Kidney capillary endothelial cell (primary cell): ENCODE results near the gene ZFAND3.
"Not testable (repeated sequence)": the region's sequence is repeated elsewhere in the genome, so short reads cannot be mapped to it uniquely, and the experiment has no call there.

Experiments used
- DNase-seq: peaks from one replicate; pipeline ENCODE4 v3.0.0-alpha.2; 2018; ENCODE audit warnings: low spot score

Gene ZFAND3

GRCh38 chr6:37936906-37937305 is 117.4 kb downstream of the ZFAND3 start:
- DNase-seq = no peak

GRCh38 chr6:37938909-37939308 is 119.4 kb downstream of the ZFAND3 start:
- DNase-seq = no peak

- no peak for DNase-seq
These were observed 120.7 kb downstream of the ZFAND3 start for GRCh38 chr6:37940074-37940847.

- no peak for DNase-seq
These were observed 122.3 kb downstream of the ZFAND3 start for GRCh38 chr6:37941871-37942270.

- no peak for DNase-seq
These were observed 123.3 kb downstream of the ZFAND3 start for GRCh38 chr6:37942606-37943376.

DNA sequence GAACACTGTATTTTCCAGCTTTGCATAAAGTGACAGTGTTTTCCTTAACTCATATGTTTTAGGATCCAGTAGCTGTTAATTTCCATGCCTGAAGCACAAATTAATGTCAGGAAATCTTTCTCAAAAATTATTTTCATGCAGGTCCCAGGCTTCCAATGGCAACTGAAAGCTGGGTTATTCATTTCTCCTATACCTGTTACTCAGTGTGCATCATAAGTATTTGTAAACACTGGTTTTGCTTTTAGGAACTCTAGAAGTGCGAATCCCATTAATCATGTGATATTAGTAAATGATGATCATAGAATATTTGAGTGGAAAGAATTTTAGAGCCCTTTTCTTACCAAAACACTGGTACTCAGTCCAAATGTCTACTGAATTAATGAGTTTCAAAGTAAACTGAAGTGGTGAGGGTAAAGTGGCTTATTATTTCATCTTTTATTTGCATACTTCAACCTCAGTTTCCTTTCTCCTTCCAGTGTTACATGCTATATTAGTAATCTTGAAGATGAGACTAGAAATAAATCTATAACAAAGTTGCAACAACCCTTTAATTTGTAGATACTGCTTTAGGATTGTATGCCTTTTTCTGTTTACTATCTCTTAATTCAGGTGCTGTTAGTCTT is 124.0 kb downstream of the ZFAND3 start:
- no peak for DNase-seq

GRCh38 chr6:37946057-37946456 is 126.5 kb downstream of the ZFAND3 start:
- no peak for DNase-seq

DNA sequence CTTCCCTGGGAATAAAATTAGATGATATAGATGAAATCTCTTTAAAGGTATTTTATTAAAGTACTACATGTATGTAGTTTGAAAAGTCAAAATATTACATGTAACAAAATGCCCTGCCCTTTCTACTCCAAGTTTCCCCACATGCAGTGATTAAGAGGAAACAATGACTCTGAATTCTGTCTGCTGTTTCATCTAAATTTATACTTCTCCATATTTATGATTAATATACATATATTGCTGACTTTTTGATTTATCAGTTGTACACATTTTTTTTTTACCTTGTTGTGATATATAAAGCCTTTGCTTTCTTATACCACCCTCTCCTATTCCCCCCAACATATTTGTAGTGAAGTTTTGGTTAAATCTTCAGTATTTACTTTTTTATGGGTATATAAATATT is 127.9 kb downstream of the ZFAND3 start:
- DNase-seq = no peak

DNA sequence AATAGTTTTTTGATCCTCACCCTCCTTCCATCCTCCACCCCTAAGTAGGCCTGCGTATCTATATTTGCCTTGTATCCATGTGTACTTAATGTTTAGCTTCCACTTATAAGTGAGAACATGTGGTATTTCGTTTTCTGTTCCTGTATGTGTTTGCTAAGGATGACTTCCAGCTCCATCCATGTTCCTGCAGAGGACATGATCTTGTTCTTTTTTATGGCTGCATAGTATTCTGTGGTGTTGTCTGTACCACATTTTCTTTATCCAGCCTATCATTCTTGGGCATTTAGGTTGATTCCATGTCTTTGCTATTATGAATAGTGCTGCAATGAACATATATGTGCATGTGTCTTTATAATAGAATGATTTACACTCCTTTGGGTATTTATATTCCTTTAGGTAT is 129.1 kb downstream of the ZFAND3 start:
- DNase-seq = not testable (repeated sequence)

DNA sequence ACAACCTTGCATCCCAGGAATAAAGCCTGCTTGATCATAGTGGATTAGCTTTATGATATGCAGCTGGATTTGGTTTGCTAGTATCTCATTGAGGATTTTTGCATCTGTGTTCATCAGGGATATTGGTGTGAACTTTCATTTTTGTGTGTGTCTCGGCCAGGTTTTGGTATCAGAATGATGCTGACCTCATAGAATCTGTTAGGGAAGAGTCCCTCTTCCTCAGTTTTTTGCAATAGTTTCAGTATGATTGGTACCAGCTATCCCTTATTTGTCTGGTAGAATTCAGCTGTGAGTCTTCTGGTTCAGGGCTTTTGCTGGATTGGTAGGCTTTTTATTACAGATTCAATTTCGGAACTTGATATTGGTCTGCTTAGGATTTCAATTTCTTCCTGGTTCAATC is 132.5 kb downstream of the ZFAND3 start:
- DNase-seq = no peak

DNA sequence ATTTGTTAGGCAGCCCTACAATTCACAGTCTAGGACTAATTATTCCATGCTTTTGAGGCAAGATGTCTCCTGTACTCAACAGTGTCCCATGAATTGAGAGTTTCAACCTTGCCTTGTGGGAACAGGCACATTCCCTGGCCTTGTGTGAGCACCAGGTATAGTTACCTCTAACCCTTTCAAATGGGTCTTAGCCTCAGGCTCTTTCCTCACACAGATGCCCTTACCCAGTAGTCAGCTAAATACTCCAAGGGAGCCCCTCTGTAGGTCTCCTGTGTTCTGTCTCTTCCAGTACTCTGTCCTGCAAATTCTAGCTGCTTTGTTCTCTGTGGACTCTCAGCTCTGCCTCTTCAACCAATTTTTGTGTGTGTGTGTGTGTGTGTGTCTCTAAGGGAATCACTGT is 135.3 kb downstream of the ZFAND3 start:
- no peak for DNase-seq

GRCh38 chr6:37956711-37957275 is 137.3 kb downstream of the ZFAND3 start:
- DNase-seq = no peak

GRCh38 chr6:37959061-37959460 is 139.5 kb downstream of the ZFAND3 start:
- no peak for DNase-seq

GRCh38 chr6:37960139-37960935 is 140.8 kb downstream of the ZFAND3 start:
- DNase-seq = no peak

DNA sequence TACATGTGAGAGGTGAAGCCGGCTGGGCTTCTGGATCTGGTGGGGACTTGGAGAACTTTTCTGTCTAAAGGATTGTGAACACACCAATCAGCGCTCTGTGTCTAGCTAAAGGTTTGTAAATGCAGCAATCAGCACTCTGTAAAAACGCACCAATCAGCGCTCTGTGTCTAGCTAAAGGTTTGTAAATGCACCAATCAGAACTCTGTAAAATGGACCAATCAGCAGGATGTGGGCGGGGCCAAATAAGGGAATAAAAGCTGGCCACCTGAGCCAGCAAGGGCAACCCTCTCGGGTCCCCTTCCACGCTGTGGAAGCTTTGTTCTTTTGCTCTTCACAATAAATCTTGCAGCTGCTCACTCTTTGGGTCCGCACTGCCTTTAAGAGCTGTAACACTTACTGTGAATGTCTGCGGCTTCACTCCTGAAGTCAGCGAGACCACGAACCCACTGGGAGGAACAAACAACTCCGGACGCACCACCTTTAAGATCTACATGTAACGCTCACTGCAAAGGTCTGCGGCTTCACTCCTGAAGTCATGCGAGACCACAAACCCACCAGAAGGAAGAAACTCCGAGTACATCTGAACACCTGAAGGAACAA is 143.1 kb downstream of the ZFAND3 start:
- DNase-seq = not testable (repeated sequence)

DNA sequence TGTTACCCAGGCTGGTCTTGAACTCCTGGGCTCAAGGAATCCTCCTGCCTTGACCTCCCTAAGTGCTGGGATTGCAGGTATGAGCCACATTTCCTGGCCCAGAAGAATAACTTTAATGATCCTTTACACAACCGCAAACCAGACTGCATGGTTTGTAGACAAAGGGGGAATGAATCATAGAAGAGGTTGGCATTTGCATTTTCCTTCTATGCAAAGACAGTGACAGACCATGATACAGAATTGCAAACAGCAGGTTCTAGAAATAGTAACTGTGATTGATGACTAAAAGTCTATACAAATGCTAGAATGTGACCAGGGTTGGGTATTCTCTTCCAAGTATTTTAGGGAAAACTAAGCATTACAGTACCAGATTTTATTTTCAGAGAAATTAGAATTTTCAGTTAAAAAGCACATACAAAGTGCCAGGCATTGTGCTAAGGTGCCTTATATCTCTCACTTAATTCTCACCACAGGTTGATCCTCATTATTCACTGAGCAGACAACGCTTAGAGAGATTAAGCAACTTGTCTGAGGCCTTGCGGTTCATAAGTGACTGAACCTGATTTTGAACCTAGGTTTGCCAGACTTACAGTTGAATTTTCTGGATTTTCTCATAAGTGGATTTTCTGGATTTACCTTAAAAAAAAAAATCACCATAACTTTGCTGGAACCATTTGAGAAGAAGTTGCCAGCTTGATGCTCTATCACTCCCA is 146.6 kb downstream of the ZFAND3 start:
- DNase-seq = peak; percentile 65

DNA sequence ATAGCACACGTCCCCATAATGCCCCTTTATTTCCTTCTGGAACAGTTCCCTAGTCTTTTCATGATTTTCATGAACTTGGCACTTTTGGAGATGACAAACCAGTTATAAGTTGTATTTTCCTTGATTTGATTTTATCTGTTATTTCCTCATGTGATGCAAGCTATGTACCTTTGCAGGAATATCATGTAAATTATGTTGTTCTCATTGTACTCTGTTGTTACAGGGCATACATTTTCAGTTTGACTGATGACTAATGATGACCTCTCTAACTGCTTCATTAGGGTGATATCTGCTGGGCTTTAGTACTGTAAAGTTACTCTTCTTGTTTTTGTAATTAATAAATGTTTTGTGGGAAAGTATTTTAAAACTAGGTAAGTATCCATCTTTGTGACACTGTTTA is 147.3 kb downstream of the ZFAND3 start:
- DNase-seq = no peak

DNA sequence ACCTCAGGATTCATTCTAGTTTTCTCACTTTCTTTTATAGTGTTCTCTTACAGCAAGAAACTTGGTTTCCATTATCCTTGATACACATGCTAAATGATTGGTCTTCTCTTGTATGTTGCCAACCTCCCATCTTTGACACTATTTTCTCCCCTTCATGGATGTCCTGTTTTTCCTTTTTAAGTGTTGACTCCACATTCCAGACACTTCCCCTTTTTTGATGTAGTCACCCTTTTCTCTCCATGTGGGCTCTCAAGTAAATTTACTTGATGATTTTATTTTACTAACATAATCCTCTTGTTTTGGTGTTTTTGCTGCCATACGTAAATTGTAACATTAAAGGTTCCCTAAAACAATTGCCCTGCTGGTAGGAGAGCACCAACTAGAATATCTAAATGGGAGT is 148.1 kb downstream of the ZFAND3 start:
- DNase-seq = no peak

- no peak for DNase-seq
These were observed 151.7 kb downstream of the ZFAND3 start for GRCh38 chr6:37971266-37971665.

GRCh38 chr6:37971711-37972390 is 152.3 kb downstream of the ZFAND3 start:
- DNase-seq = no peak
